Measurements from ENCODE around the gene SLC39A6. TPM values are rescaled to one million over a fixed set of nuclear protein-coding genes. Genes with fewer than 3 reads are reported as not detected.
"Not testable (repeated sequence)": the region's sequence is repeated elsewhere in the genome, so short reads cannot be mapped to it uniquely, and the experiment has no call there.

The SLC39A6 gene
- total and polyA plus RNA-seq, 2 experiments from 2014 or later = 20.8 to 47.3 TPM

GRCh38 chr18:36175481-36175880, 46.3 kb upstream of the SLC39A6 start (continued):
- no peak for TF ChIP-seq REST (IDR thresholded peaks at IDR 0.05; ENCODE audit: unreplicated experiment)
- no peak for TF ChIP-seq POLR2AphosphoS5 (IDR thresholded peaks at IDR 0.05; ENCODE audit: low read depth)
- no peak for TF ChIP-seq EZH2 (IDR thresholded peaks at IDR 0.05; ENCODE audit: low read depth, unreplicated experiment)

GRCh38 chr18:36169938-36170337, 40.8 kb upstream of the SLC39A6 start:
- H3F3A ChIP-seq (replicated peaks; ENCODE audit: low read depth) = peaks cover 2% of the 10 kb centered on the region; the same call in 1 of the 2 replicates
- Mint-ChIP-seq H3K27ac (no peak overlapping the region), H3K27me3 (ENCODE audit: insufficient read depth, low read depth, poor library complexity) (peaks cover 2% of the 10 kb centered on the region), H3K4me3 (no peak overlapping the region), H3K9me3 (no peaks in the 10 kb centered on the region), H3K36me3 (ENCODE audit: low read depth) (peaks cover 69% of the 10 kb centered on the region), H3K4me1 (no peaks in the 10 kb centered on the region)
- H3K4me3 ChIP-seq = no peak overlapping the region
- TF ChIP-seq, protein P1, sequence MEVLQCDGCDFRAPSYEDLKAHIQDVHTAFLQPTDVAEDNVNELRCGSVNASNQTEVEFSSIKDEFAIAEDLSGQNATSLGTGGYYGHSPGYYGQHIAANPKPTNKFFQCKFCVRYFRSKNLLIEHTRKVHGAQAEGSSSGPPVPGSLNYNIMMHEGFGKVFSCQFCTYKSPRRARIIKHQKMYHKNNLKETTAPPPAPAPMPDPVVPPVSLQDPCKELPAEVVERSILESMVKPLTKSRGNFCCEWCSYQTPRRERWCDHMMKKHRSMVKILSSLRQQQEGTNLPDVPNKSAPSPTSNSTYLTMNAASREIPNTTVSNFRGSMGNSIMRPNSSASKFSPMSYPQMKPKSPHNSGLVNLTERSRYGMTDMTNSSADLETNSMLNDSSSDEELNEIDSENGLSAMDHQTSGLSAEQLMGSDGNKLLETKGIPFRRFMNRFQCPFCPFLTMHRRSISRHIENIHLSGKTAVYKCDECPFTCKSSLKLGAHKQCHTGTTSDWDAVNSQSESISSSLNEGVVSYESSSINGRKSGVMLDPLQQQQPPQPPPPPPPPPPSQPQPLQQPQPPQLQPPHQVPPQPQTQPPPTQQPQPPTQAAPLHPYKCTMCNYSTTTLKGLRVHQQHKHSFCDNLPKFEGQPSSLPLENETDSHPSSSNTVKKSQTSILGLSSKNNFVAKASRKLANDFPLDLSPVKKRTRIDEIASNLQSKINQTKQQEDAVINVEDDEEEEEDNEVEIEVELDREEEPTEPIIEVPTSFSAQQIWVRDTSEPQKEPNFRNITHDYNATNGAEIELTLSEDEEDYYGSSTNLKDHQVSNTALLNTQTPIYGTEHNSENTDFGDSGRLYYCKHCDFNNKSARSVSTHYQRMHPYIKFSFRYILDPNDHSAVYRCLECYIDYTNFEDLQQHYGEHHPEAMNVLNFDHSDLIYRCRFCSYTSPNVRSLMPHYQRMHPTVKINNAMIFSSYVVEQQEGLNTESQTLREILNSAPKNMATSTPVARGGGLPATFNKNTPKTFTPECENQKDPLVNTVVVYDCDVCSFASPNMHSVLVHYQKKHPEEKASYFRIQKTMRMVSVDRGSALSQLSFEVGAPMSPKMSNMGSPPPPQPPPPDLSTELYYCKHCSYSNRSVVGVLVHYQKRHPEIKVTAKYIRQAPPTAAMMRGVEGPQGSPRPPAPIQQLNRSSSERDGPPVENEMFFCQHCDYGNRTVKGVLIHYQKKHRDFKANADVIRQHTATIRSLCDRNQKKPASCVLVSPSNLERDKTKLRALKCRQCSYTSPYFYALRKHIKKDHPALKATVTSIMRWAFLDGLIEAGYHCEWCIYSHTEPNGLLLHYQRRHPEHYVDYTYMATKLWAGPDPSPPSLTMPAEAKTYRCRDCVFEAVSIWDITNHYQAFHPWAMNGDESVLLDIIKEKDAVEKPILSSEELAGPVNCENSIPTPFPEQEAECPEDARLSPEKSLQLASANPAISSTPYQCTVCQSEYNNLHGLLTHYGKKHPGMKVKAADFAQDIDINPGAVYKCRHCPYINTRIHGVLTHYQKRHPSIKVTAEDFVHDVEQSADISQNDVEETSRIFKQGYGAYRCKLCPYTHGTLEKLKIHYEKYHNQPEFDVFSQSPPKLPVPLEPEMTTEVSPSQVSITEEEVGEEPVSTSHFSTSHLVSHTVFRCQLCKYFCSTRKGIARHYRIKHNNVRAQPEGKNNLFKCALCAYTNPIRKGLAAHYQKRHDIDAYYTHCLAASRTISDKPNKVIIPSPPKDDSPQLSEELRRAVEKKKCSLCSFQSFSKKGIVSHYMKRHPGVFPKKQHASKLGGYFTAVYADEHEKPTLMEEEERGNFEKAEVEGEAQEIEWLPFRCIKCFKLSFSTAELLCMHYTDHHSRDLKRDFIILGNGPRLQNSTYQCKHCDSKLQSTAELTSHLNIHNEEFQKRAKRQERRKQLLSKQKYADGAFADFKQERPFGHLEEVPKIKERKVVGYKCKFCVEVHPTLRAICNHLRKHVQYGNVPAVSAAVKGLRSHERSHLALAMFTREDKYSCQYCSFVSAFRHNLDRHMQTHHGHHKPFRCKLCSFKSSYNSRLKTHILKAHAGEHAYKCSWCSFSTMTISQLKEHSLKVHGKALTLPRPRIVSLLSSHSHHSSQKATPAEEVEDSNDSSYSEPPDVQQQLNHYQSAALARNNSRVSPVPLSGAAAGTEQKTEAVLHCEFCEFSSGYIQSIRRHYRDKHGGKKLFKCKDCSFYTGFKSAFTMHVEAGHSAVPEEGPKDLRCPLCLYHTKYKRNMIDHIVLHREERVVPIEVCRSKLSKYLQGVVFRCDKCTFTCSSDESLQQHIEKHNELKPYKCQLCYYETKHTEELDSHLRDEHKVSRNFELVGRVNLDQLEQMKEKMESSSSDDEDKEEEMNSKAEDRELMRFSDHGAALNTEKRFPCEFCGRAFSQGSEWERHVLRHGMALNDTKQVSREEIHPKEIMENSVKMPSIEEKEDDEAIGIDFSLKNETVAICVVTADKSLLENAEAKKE (CRISPR knock-in tag; IDR thresholded peaks at IDR 0.05) = no peak
- TF ChIP-seq EZH2phosphoT487 (IDR thresholded peaks at IDR 0.05; ENCODE audit: unreplicated experiment) (no peak), STAT1 (IDR thresholded peaks at IDR 0.05; ENCODE audit: unreplicated experiment) (no peak), CREB1 (CRISPR knock-in tag; IDR thresholded peaks at IDR 0.05; ENCODE audit: low read depth) (no peak)
- H2AFZ ChIP-seq = no peak overlapping the region
- H3K9me2 ChIP-seq (ENCODE audit: insufficient read depth) = no peaks in the 10 kb centered on the region
- no peak overlapping the region for H3K4me2 ChIP-seq
- no peak overlapping the region for H3K27ac ChIP-seq (ENCODE audit: low read depth)
- H3K36me3 ChIP-seq (ENCODE audit: insufficient read depth) = peaks cover 42% of the 10 kb centered on the region
- H3K27me3 ChIP-seq (ENCODE audit: insufficient read depth) = no peaks in the 10 kb centered on the region
- H3K4me1 ChIP-seq (ENCODE audit: insufficient read depth) = no peaks in the 10 kb centered on the region
- H3K79me2 ChIP-seq (replicated peaks; ENCODE audit: insufficient read depth) = no peaks in the 10 kb centered on the region
- peaks cover 7% of the 10 kb centered on the region for H4K20me1 ChIP-seq (replicated peaks; ENCODE audit: insufficient read depth)
- ATAC-seq (no peak), DNase-seq (ENCODE audit: low spot score) (no peak)

GRCh38 chr18:36168296-36168695, 39.2 kb upstream of the SLC39A6 start:
- H2AFZ ChIP-seq; H3K4me1 ChIP-seq (ENCODE audit: insufficient read depth); ATAC-seq; H3K4me1 Mint-ChIP-seq; H3K4me3 Mint-ChIP-seq; H3K27ac ChIP-seq (ENCODE audit: low read depth); H3K9me3 Mint-ChIP-seq; H4K20me1 ChIP-seq (replicated peaks; ENCODE audit: insufficient read depth); H3K27me3 ChIP-seq (ENCODE audit: insufficient read depth); DNase-seq (ENCODE audit: low spot score); H3K9me2 ChIP-seq (ENCODE audit: insufficient read depth); H3K79me2 ChIP-seq (replicated peaks; ENCODE audit: insufficient read depth); H3K4me3 ChIP-seq; H3K27me3 Mint-ChIP-seq (ENCODE audit: insufficient read depth, low read depth, poor library complexity); H3F3A ChIP-seq (replicated peaks; ENCODE audit: low read depth); H3K27ac Mint-ChIP-seq; H3K4me2 ChIP-seq: not testable (repeated sequence)
- peaks cover 50% of the 10 kb centered on the region for H3K36me3 ChIP-seq (ENCODE audit: insufficient read depth)
- H3K36me3 Mint-ChIP-seq (ENCODE audit: low read depth) = peaks cover 74% of the 10 kb centered on the region

All from GM23338 (cell line).